ENCODE data around the gene BLVRB.
"Not testable (repeated sequence)": the region's sequence is repeated elsewhere in the genome, so short reads cannot be mapped to it uniquely, and the experiment has no call there.

Gene BLVRB

GRCh38 chr19:40492274-40492673, 26.7 kb upstream of the BLVRB start:
- no peak for DNase-seq (ENCODE audit: low read depth)
- TF ChIP-seq CTCF (IDR thresholded peaks at IDR 0.05; ENCODE audit: insufficient read depth, low read depth, low read length, missing control alignments): no peak
- no peak overlapping the region for H3K4me3 ChIP-seq (ENCODE audit: low read depth, low read length)

- DNase-seq (ENCODE audit: low read depth): no peak
- H3K4me3 ChIP-seq (ENCODE audit: low read depth, low read length): no peak overlapping the region
- TF ChIP-seq CTCF (IDR thresholded peaks at IDR 0.05; ENCODE audit: insufficient read depth, low read depth, low read length, missing control alignments): no peak
Measured at GRCh38 chr19:40489882-40490230, 24.3 kb upstream of the BLVRB start.

- H3K4me3 ChIP-seq (ENCODE audit: low read depth, low read length): no peak overlapping the region
- DNase-seq (ENCODE audit: low read depth): no peak
- TF ChIP-seq CTCF (IDR thresholded peaks at IDR 0.05; ENCODE audit: insufficient read depth, low read depth, low read length, missing control alignments): no peak
Measured at GRCh38 chr19:40486017-40486416, 20.5 kb upstream of the BLVRB start.

- H3K4me3 ChIP-seq (ENCODE audit: low read depth, low read length); DNase-seq (ENCODE audit: low read depth): not testable (repeated sequence)
Measured at GRCh38 chr19:40475878-40476644, 10.5 kb upstream of the BLVRB start.

- no peak for DNase-seq (ENCODE audit: low read depth)
- no peak for TF ChIP-seq CTCF (IDR thresholded peaks at IDR 0.05; ENCODE audit: insufficient read depth, low read depth, low read length, missing control alignments)
Measured at GRCh38 chr19:40474737-40475136, 9.2 kb upstream of the BLVRB start.

GRCh38 chr19:40472516-40472915, 7.0 kb upstream of the BLVRB start:
- no peak overlapping the region for H3K4me3 ChIP-seq (ENCODE audit: low read depth, low read length)
- DNase-seq (ENCODE audit: low read depth): no peak
- no peak for TF ChIP-seq CTCF (IDR thresholded peaks at IDR 0.05; ENCODE audit: insufficient read depth, low read depth, low read length, missing control alignments)

More at GRCh38 chr19:40474737-40475136, 9.2 kb upstream of the BLVRB start:
- no peak overlapping the region for H3K4me3 ChIP-seq (ENCODE audit: low read depth, low read length)

- TF ChIP-seq CTCF (IDR thresholded peaks at IDR 0.05; ENCODE audit: insufficient read depth, low read depth, low read length, missing control alignments): no peak
- DNase-seq (ENCODE audit: low read depth): no peak
- no peak overlapping the region for H3K4me3 ChIP-seq (ENCODE audit: low read depth, low read length)
Measured at GRCh38 chr19:40471111-40471510, 5.6 kb upstream of the BLVRB start.

All from GM12865 (cell line).